Endodermal cell (in vitro differentiated cells): ENCODE data around the gene MYD88. TPM values are rescaled to one million over a fixed set of nuclear protein-coding genes. Genes with fewer than 3 reads are reported as not detected.

ENCODE experiments used
- DNase-seq: peaks from one replicate; pipeline ENCODE4 v3.0.0-alpha.2; 2017
- H3K27ac ChIP-seq: 2 replicates; pipeline ENCODE4 v1.5.1; 2013; ENCODE audit warnings: mild to moderate bottlenecking, low read depth, low read length, moderate library complexity
- H3K27me3 ChIP-seq: 2 replicates; pipeline ENCODE4 v1.6.1; 2013; ENCODE audit warnings: mild to moderate bottlenecking, low read length, moderate library complexity; ENCODE audit not compliant: insufficient read depth, control insufficient read depth, poor library complexity, severe bottlenecking
- H3K36me3 ChIP-seq: 2 replicates; pipeline ENCODE4 v1.7.0; 2013; ENCODE audit warnings: mild to moderate bottlenecking, low read length, moderate library complexity; ENCODE audit not compliant: control insufficient read depth, insufficient read depth
- H3K4me1 ChIP-seq: one replicate; pipeline ENCODE4 v1.7.0; 2013; ENCODE audit warnings: low read length; ENCODE audit not compliant: control insufficient read depth, insufficient read depth
- H3K4me3 ChIP-seq: 2 replicates; pipeline ENCODE4 v1.5.1; 2013; ENCODE audit warnings: mild to moderate bottlenecking, low read length, moderate library complexity
- H3K9ac ChIP-seq: 2 replicates; pipeline ENCODE4 v1.6.1; 2013; ENCODE audit warnings: mild to moderate bottlenecking, low read length, moderate library complexity; ENCODE audit not compliant: poor library complexity, severe bottlenecking; ENCODE audit errors: extremely low read depth
- H3K9me3 ChIP-seq: 2 replicates; pipeline ENCODE4 v1.6.1; 2013; ENCODE audit warnings: mild to moderate bottlenecking, low read length, moderate library complexity; ENCODE audit not compliant: control insufficient read depth
- H3K27ac Mint-ChIP-seq: 2 replicates; pipeline ENCODE4 v1.8.0; 2020; ENCODE audit warnings: mixed read lengths
- H3K27me3 Mint-ChIP-seq: 2 replicates; pipeline ENCODE4 v1.8.0; 2021; ENCODE audit warnings: mild to moderate bottlenecking, mixed read lengths; ENCODE audit not compliant: insufficient read depth
- H3K36me3 Mint-ChIP-seq: 2 replicates; pipeline ENCODE4 v1.8.0; 2020; ENCODE audit warnings: low read depth, mixed read lengths
- H3K4me1 Mint-ChIP-seq: 2 replicates; pipeline ENCODE4 v1.8.0; 2020; ENCODE audit warnings: mixed read lengths
- H3K4me3 Mint-ChIP-seq: 2 replicates; pipeline ENCODE4 v1.8.0; 2020; ENCODE audit warnings: mild to moderate bottlenecking, moderate library complexity, mixed read lengths
- H3K9me3 Mint-ChIP-seq: 2 replicates; pipeline ENCODE4 v1.8.0; 2020; ENCODE audit warnings: mild to moderate bottlenecking, mixed read lengths
- CTCF ChIP-seq: fragments of 200-600 bp; sonication (generic); conservative IDR thresholded peaks from 2 replicates; pipeline ENCODE4 v1.5.0; 2021; ENCODE audit warnings: antibody characterized with exemption, mild to moderate bottlenecking
- WGBS, 2 experiments: methylation state at CpG; one replicate each; pipeline versions ENCODE4 v1.1.5 to v1.1.7; 2013; ENCODE audit warnings: missing lambda C conversion rate in 2 of 2, mixed read lengths in 1 of 2; ENCODE audit not compliant: insufficient coverage in 1 of 2, insufficient read length in 1 of 2; 5-methylcytosine and 5-hydroxymethylcytosine counted together
- total RNA-seq, 2 donors: library from RNA; stranded (reverse); fragmentation: NEBNext Ultra II Directional in 1 of 2; extraction: Animal tissue kit (Norgen Biotek cat#: 25700) in 1 of 2; gene quantifications; 2 replicates in 1 of 2; 3 replicates in 1 of 2; pipeline ENCODE4 v1.2.1, GENCODE V29; 2021

Gene MYD88
- total RNA-seq, 2 donors from 2014 or later, result 16.2 to 18.8 TPM

DNA sequence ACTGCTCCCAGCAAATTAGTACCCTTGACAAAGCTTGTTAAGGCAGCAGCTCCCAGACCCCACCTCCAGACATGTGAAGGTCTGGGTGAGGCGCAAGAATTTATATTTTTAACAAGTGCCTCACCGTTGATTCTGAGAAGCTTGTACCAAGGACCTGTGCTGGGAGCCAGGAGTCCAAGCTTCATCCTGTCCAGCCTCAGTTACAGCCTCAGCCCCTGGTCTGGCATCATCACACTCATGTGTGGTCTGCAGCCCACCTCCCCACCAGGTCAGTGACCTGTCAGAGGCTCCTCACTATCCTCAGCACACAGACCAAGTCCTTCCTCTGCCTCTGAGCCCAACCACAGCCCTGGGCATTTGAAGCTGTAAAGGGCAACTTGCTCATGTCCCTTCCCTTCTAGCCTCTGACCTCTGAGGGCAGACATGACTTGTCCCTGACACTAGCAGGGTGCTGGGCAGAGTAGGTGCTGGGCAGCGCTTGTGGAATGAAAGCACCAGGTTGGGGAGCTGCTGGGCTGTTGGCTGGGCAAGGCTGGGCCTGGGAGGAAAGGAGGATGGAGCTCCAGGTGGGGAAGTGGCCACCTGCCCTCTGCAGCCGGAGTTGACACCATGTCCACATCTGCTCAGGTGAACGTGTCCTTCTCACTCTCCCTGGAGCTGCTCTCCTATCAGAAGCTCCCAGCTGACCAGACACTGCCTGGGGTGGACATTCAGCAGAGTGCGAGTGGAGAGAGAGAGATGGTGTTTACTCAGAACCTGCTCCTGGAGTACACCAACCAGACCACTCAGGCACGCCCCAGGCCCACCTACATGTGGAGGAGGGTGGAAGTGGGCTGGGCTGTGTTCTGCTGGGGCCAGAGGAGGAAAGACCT is 18.4 kb upstream of the MYD88 start:
- Mint-ChIP-seq H3K27ac (no peak overlapping the region), H3K9me3 (no peaks in the 10 kb centered on the region), H3K4me3 (no peak overlapping the region), H3K4me1 (no peaks in the 10 kb centered on the region), H3K36me3 (peaks cover 49% of the 10 kb centered on the region), H3K27me3 (peaks cover 9% of the 10 kb centered on the region)
- no peak overlapping the region for H3K4me3 ChIP-seq
- peaks cover 37% of the 10 kb centered on the region for H3K36me3 ChIP-seq
- H3K27ac ChIP-seq, result no peak overlapping the region
- TF ChIP-seq CTCF, result no peak
- DNase-seq, result peak; percentile 31
- no peaks in the 10 kb centered on the region for H3K27me3 ChIP-seq
- no peaks in the 10 kb centered on the region for H3K4me1 ChIP-seq
- 92 to 100% methylated on average over 3 to 7 of the region's 7 CpGs for WGBS, 2 experiments
- no peak overlapping the region for H3K9ac ChIP-seq
- no peaks in the 10 kb centered on the region for H3K9me3 ChIP-seq

GRCh38 chr3:38120693-38121450 is 17.6 kb upstream of the MYD88 start:
- H3K4me3 ChIP-seq, result no peak overlapping the region
- no peak for TF ChIP-seq CTCF
- H3K9me3 Mint-ChIP-seq, result no peaks in the 10 kb centered on the region
- peak; percentile 38 for DNase-seq
- no peaks in the 10 kb centered on the region for H3K27me3 ChIP-seq
- no peak overlapping the region for H3K27ac Mint-ChIP-seq
- no peaks in the 10 kb centered on the region for H3K9me3 ChIP-seq
- no peaks in the 10 kb centered on the region for H3K4me1 Mint-ChIP-seq
- H3K9ac ChIP-seq, result no peak overlapping the region
- 94 to 95% methylated on average over 4 to 11 of the region's 11 CpGs for WGBS, 2 experiments
- H3K4me1 ChIP-seq, result no peaks in the 10 kb centered on the region
- H3K4me3 Mint-ChIP-seq, result no peak overlapping the region
- no peak overlapping the region for H3K27ac ChIP-seq
- H3K27me3 Mint-ChIP-seq, result peaks cover 1% of the 10 kb centered on the region
- peaks cover 57% of the 10 kb centered on the region for H3K36me3 Mint-ChIP-seq
- peaks cover 44% of the 10 kb centered on the region for H3K36me3 ChIP-seq

DNA sequence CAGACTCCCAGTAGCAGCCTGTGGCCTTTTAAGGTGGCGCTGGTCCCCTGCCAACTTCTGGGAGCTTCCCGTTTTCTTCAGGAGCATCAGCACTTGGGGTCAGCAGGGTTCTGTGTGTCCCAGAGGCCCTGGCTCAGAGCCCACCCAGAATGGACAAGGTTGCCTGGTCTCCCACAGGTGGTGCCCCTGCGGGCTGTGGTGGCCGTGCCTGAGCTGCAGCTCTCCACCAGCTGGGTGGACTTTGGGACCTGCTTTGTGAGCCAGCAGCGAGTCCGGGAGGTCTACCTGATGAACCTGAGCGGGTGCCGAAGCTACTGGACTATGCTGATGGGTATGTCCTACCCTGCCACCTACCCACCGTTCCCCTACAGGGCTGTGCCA is 17.0 kb upstream of the MYD88 start:
- peak; percentile 29 for DNase-seq
- Mint-ChIP-seq H3K9me3 (no peaks in the 10 kb centered on the region), H3K36me3 (peaks cover 58% of the 10 kb centered on the region), H3K27me3 (no peaks in the 10 kb centered on the region), H3K27ac (no peak overlapping the region), H3K4me1 (no peaks in the 10 kb centered on the region), H3K4me3 (no peak overlapping the region)
- TF ChIP-seq CTCF, result no peak
- H3K4me1 ChIP-seq, result no peaks in the 10 kb centered on the region
- no peak overlapping the region for H3K4me3 ChIP-seq
- H3K9me3 ChIP-seq, result no peaks in the 10 kb centered on the region
- peaks cover 50% of the 10 kb centered on the region for H3K36me3 ChIP-seq
- H3K27me3 ChIP-seq, result no peaks in the 10 kb centered on the region
- WGBS, 2 experiments, result 93 to 94% methylated on average over 7 to 9 of the region's 9 CpGs
- no peak overlapping the region for H3K27ac ChIP-seq
- no peak overlapping the region for H3K9ac ChIP-seq
